GM12878 (cell line): Measurements from ENCODE around the gene CCR8. TPM values are rescaled to one million over a fixed set of nuclear protein-coding genes. Genes with fewer than 3 reads are reported as not detected.
A peak's percentile ranks its signal among the peaks of the same experiment; 100 is the strongest.

ENCODE experiments used
- ATAC-seq: fragments of 200-7000 bp; cut with Tn5 transposase; 3 replicates; pipeline ENCODE4 v1.9.1; 2020; ENCODE audit warnings: mild to moderate bottlenecking, moderate library complexity
- BruUV-seq: library from RNA; stranded (reverse); fragments of 400-500 nt; replicated peaks from 2 replicates; lab custom pipeline; 2021; lab: Mats Ljungman, UMichigan
- CTCF ChIA-PET: fragments of 300-600 bp; sonication (Branson Sonifier 250); formaldehyde crosslinking; extraction: SDS; loops from one replicate; lab custom pipeline; 2021; ENCODE audit warnings: inconsistent platforms; lab: Yijun Ruan, JAX
- POLR2A ChIA-PET: fragments of 350-600 bp; formaldehyde crosslinking; extraction: SDS; loops from one replicate; lab custom pipeline; 2021; ENCODE audit warnings: inconsistent platforms; lab: Charles Lee
- RAD21 ChIA-PET: fragments of 300-600 bp; sonication (Branson Sonifier 250); formaldehyde crosslinking; loops from one replicate; lab custom pipeline; 2023; ENCODE audit warnings: antibody characterized with exemption; ENCODE audit not compliant: unreplicated experiment; lab: Charles Lee
- SMC1A ChIA-PET: fragments of 300-600 bp; sonication (Branson Sonifier 250); formaldehyde crosslinking; loops from one replicate; lab custom pipeline; 2023; ENCODE audit not compliant: unreplicated experiment, uncharacterized antibody; lab: Charles Lee
- DNase-seq: peaks from one replicate; pipeline ENCODE4 v3.0.0-alpha.2; 2011; ENCODE audit warnings: low read depth, low spot score
- FAIRE-seq: peaks from 3 replicates; lab custom pipeline; 2011; peaks lifted over from hg19 to GRCh38; lab: Jason Lieb, UNC
- H2AFZ ChIP-seq: 2 replicates; pipeline ENCODE4 v1.6.0; 2011; ENCODE audit warnings: low read depth, low read length, control low read depth; ENCODE audit not compliant: control insufficient read depth
- H3K27ac ChIP-seq: 2 replicates; pipeline ENCODE4 v1.5.1; 2011; ENCODE audit warnings: control low read depth; ENCODE audit not compliant: control insufficient read depth, insufficient read depth
- H3K27me3 ChIP-seq, 2 experiments: replicated peaks in 1 of 2; 2 replicates each; pipeline versions ENCODE4 v1.6.0 to v1.6.1; 2011; ENCODE audit warnings: low read length in 1 of 2; ENCODE audit not compliant: control insufficient read depth in 2 of 2, insufficient read depth in 2 of 2
- H3K36me3 ChIP-seq, 2 experiments: 2 replicates each; pipeline ENCODE4 v1.5.1; 2011; ENCODE audit warnings: low read length in 1 of 2; ENCODE audit not compliant: control insufficient read depth in 2 of 2, insufficient read depth in 2 of 2
- H3K4me1 ChIP-seq: 2 replicates; pipeline ENCODE4 v1.6.1; 2011; ENCODE audit warnings: mild to moderate bottlenecking, low read length, moderate library complexity, mixed read lengths; ENCODE audit not compliant: control insufficient read depth, insufficient read depth
- H3K4me2 ChIP-seq: 2 replicates; pipeline ENCODE4 v1.6.0; 2011; ENCODE audit warnings: control low read depth; ENCODE audit not compliant: control insufficient read depth, insufficient read depth
- H3K4me3 ChIP-seq: fragments of 200-600 bp; sonication (generic); 2 replicates; pipeline ENCODE4 v1.5.1; 2016
- H3K79me2 ChIP-seq: 2 replicates; pipeline ENCODE4 v1.6.0; 2011; ENCODE audit warnings: low read length; ENCODE audit not compliant: control insufficient read depth, insufficient read depth
- H3K9ac ChIP-seq: 2 replicates; pipeline ENCODE4 v1.8.0; 2011; ENCODE audit warnings: low read length, control low read depth, mixed read lengths; ENCODE audit not compliant: control insufficient read depth, insufficient read depth
- H3K9me3 ChIP-seq: replicated peaks from 3 replicates; pipeline ENCODE4 v1.5.1; 2011; ENCODE audit warnings: mild to moderate bottlenecking, low read length; ENCODE audit not compliant: control insufficient read depth, insufficient read depth
- H4K20me1 ChIP-seq: 2 replicates; pipeline ENCODE4 v1.6.0; 2011; ENCODE audit not compliant: control insufficient read depth, insufficient read depth
- EED ChIP-seq: sonication (generic); IDR thresholded peaks from 2 replicates; pipeline ENCODE4 v1.6.1; 2016; ENCODE audit warnings: antibody characterized with exemption, low read depth
- FOXM1 ChIP-seq: IDR thresholded peaks from 2 replicates; pipeline ENCODE4 v1.6.1; 2012; ENCODE audit warnings: low read depth, mild to moderate bottlenecking, inconsistent platforms, low read length, moderate library complexity
- MTA2 ChIP-seq: fragments of 450-650 bp; IDR thresholded peaks from 2 replicates; pipeline ENCODE4 v1.6.1; 2016; ENCODE audit warnings: low read depth, mild to moderate bottlenecking, moderate library complexity
- PAX5 ChIP-seq: IDR thresholded peaks from 2 replicates; pipeline ENCODE4 v1.6.1; 2011; ENCODE audit warnings: low read depth, low read length, borderline replicate concordance
- POLR2AphosphoS5 ChIP-seq: IDR thresholded peaks from 2 replicates; pipeline ENCODE4 v1.6.1; 2011; ENCODE audit warnings: mild to moderate bottlenecking, low read length, inconsistent platforms
- POU2F2 ChIP-seq: IDR thresholded peaks from 3 replicates; pipeline ENCODE4 v1.6.1; 2011; ENCODE audit warnings: low read depth, mild to moderate bottlenecking, low read length, borderline replicate concordance
- WGBS: methylation state at CpG from one replicate; pipeline ENCODE4 v1.1.6; 2016; ENCODE audit warnings: low lambda C conversion rate; ENCODE audit not compliant: insufficient replicate concordance, insufficient coverage; ENCODE audit errors: missing lambda C conversion rate; 5-methylcytosine and 5-hydroxymethylcytosine counted together
- in situ Hi-C: fragments of 300-500 bp; cut with MboI; formaldehyde crosslinking; loops from 9 replicates; pipeline ENCODE4 v1.14.3; 2018; ENCODE audit warnings: mixed read lengths
- intact Hi-C: fragments of 100-400 bp; cut with micrococcal nuclease; formaldehyde crosslinking; loops from one replicate; pipeline ENCODE4 v1.14.2; 2022; ENCODE audit not compliant: unreplicated experiment
- polyA plus RNA-seq, 11 experiments: library from polyadenylated mRNA; depleted of rRNA in 4 of 11; unstranded in 6 of 11; stranded (reverse) in 5 of 11; fragments of >200 nt; fragmentation: Nextera tagmentation in 4 of 11; fragmentation: Illumina TruSeq in 1 of 11; extraction: Ambion mirVana in 4 of 11; extraction: Trizol in 1 of 11; gene quantifications; 1 replicate in 1 of 11; 2 replicates in 10 of 11; pipeline versions ENCODE4 v1.2.1 to v1.2.3, GENCODE V29; 2011 to 2016; ENCODE audit warnings: inconsistent platforms in 2 of 11, missing spikeins in 2 of 11, low read depth in 1 of 11
- total RNA-seq, 4 experiments: library from RNA; depleted of rRNA in 3 of 4; stranded (reverse); fragments of >200 nt in 3 of 4; fragmentation: Illumina TruSeq in 1 of 4; extraction: Trizol in 1 of 4; gene quantifications; 2 replicates each; pipeline versions ENCODE4 v1.2.1 to v1.2.3, GENCODE V29; 2013 to 2021

The CCR8 gene
- total and polyA plus RNA-seq, 10 of the 15 experiments (the other 5 are each of a cell fraction or from before 2014, with no cell fraction given), result 5.2 to 28.8 (median 15.6) TPM

DNA sequence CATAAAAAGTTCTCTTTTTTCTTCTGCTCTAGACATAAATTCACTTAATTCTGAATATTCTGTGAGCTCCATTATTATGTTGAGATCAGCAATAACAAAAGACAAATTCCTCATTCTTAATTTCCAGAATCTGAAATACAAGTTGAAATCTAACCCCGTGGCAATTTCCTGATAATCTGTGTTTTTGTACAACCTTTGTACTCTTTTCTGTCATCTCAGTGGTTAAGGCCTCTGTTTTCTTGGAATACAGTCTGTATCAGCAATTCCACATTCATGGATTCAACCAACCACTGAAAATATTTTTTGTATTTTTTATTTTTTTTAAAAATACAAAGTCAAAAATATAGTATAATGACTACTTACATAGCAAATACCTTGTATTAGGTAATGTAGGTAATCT lies 8.7 kb downstream of the CCR8 start (continued):
- no peak for TF ChIP-seq MTA2

DNA sequence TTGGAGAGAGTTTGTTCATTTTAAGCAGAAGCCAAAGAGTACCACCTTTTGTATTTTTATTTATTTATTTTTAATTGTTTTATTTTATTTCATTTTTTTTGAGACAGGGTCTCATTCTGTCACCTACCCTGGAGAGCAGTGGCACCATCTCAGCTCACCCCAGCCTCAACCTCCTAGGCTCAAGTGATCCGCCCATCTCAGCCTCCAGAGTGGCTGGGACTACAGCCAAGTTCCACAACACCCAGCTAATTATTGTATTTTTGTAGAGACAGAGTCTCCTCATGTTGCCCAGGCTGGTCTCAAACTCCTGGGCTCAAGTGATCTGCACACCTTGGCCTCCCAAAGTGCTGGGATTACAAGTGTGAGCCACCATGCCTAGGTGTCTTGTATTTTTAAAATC lies 9.6 kb downstream of the CCR8 start:
- ChIA-PET CTCF (interaction anchor here (0.9 to 2.4 kb wide), 2 partner anchors 8 to 47 kb away, joined by 3 to 9 read pairs; no protein-coding TSS in a partner anchor), POLR2A (interaction anchor here (0.6 to 1.4 kb wide), 2 partner anchors 18 to 20 kb away, joined by 4 to 5 read pairs; no protein-coding TSS in a partner anchor), SMC1A (interaction anchor here (1.0 to 1.7 kb wide), 2 partner anchors 11 to 51 kb away, joined by 3 to 5 read pairs; no protein-coding TSS in a partner anchor), RAD21 (no interaction called here)
- no peaks in the 10 kb centered on the region for H4K20me1 ChIP-seq
- H3K4me1 ChIP-seq, result no peaks in the 10 kb centered on the region
- no peak for TF ChIP-seq PAX5
- FAIRE-seq (no peak), DNase-seq (no peak), ATAC-seq (no peak)
- in situ Hi-C loops (no loop called here), intact Hi-C loops (no loop called here)
- H3K27me3 ChIP-seq, result no peaks in the 10 kb centered on the region
- no peaks in the 10 kb centered on the region for H3K36me3 ChIP-seq
- H3K27ac ChIP-seq, result no peak overlapping the region
- H3K4me2 ChIP-seq, result no peak overlapping the region
- no peaks in the 10 kb centered on the region for H3K9me3 ChIP-seq
- WGBS, result 95% methylated on average over 1 of the region's 1 CpG
- no TSS peak for BruUV-seq
- no peak overlapping the region for H3K9ac ChIP-seq
- no peak overlapping the region for H2AFZ ChIP-seq
- H3K79me2 ChIP-seq, result no peaks in the 10 kb centered on the region
- no peak overlapping the region for H3K4me3 ChIP-seq

DNA sequence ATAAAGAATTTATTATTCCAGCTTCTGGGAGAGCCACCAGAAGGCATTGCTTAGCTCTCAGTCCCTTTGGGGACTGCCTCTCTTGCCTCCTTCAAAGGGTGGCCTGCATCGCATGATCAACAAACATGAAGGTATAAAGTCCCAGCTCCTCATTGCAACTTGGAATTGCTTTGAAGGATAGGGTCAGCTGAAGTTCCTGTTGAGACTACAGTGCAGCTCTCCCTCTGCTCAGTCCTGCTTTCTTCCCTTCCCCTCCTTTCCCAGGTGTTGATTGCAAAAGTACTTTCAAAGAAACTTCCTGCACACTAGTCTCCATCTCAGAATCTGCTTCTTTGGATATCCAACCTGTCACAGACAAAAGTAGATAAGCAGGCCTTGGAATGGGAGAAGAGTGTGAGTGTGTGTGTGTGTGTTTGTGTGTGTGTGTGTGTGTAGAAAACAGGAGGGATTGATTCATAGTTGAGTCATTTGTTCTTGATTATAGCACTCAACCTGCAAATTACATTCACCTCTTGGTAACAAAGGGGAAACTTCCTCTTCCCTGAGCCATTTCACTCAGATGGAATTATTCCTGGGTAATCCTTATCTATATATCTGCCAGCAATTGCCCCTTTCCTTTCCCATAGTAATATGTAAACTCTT lies 13.7 kb downstream of the CCR8 start:
- TF ChIP-seq POU2F2 (no peak), FOXM1 (no peak), POLR2AphosphoS5 (no peak), EED (0 out of 2 replicates have a peak, but pooled peaks have one; percentile 27)
- TF ChIP-seq, all 136 proteins: peak for 1
- Histone ChIP-seq H2AFZ (peak overlapping the region; percentile 0; the same call in 1 of the 2 replicates), H3K4me1 (peaks cover 17% of the 10 kb centered on the region), H4K20me1 (no peaks in the 10 kb centered on the region), H3K4me2 (no peak overlapping the region), H3K9ac (no peak overlapping the region), H3K9me3 (no peaks in the 10 kb centered on the region), H3K27ac (no peak overlapping the region), H3K79me2 (no peaks in the 10 kb centered on the region), H3K4me3 (no peak overlapping the region), H3K36me3 (no peaks in the 10 kb centered on the region), H3K27me3 (no peaks in the 10 kb centered on the region)
- no TSS peak for BruUV-seq
- WGBS, result 93% methylated on average over 1 of the region's 1 CpG
- in situ Hi-C loops, result no loop called here
- DNase-seq (no peak), FAIRE-seq (no peak), ATAC-seq (no peak)
- SMC1A ChIA-PET, result interaction anchor here (0.6 to 1.7 kb wide), 3 partner anchors 34 to 48 kb away, joined by 3 to 5 read pairs (median 4); no protein-coding TSS in a partner anchor
- CTCF ChIA-PET, result interaction anchor here (0.7 to 5.5 kb wide), 3 partner anchors 51 to 457 kb away, joined by 3 to 27 read pairs (median 3); no protein-coding TSS in a partner anchor
- POLR2A ChIA-PET, result interaction anchor here (0.6 kb wide), 1 partner anchor 18 kb away, joined by 6 read pairs; no protein-coding TSS in a partner anchor
- intact Hi-C loops, result no loop called here
- RAD21 ChIA-PET, result interaction anchor here (0.5 to 0.9 kb wide), 2 partner anchors 845 to 846 kb away, joined by 4 read pairs; no protein-coding TSS in a partner anchor
